ENCODE measurements around the gene POLD1. TPM values are rescaled to one million over a fixed set of nuclear protein-coding genes. Genes with fewer than 3 reads are reported as not detected.

The POLD1 gene
- total RNA-seq, 2 donors from 2014 or later: 5.9 to 10.0 TPM

DNA sequence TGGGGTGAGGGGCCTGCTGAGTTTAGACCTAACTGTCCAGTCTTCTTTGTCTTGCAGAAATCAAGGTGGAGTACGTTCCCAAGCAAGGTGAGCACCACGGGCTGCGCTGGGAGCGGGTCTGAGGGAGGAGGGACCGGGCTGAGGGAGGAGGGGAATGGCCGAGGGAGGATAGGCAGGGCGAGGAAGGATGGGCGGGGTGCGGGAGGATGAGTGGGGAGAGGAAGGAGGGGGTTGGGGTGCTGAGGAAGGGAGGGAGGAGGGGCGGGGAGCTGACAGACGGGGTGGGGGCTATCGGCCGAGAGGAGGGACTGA, 67.0 kb downstream of the POLD1 start:
- H3K9me3 ChIP-seq: no peaks in the 10 kb centered on the region
- no peak overlapping the region for H3K4me3 ChIP-seq
- no peaks in the 10 kb centered on the region for H3K27me3 ChIP-seq
- no peak for DNase-seq (ENCODE audit: low spot score)
- no peaks in the 10 kb centered on the region for H3K36me3 ChIP-seq
- no peak overlapping the region for H3K27ac ChIP-seq
- no peak for TF ChIP-seq CTCF (IDR thresholded peaks at IDR 0.05)
- no peaks in the 10 kb centered on the region for H3K4me1 ChIP-seq

- no peak for DNase-seq (ENCODE audit: low spot score)
- Histone ChIP-seq H3K27me3 (no peaks in the 10 kb centered on the region), H3K36me3 (no peaks in the 10 kb centered on the region), H3K4me1 (no peaks in the 10 kb centered on the region), H3K27ac (no peak overlapping the region), H3K4me3 (no peak overlapping the region), H3K9me3 (no peaks in the 10 kb centered on the region)
- TF ChIP-seq CTCF (IDR thresholded peaks at IDR 0.05): no peak
Observed at GRCh38 chr19:50453243-50453642, 69.1 kb downstream of the POLD1 start.

DNA sequence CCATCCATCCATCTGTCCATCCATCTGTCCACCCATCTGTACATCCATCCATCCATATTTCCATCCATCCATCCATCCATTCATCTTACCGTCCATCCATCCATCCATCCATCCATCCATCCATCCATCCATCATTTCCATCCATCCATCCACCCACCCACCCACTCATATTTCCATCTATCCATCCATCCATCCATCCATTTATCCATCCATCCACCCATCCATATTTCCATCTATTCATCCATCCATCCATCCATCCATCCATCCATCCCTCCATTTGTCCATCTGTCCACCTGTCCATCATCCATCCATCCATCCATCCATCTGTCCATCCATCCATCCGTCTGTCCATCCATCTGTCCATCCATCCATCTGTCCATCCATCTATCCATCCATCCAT, 71.8 kb downstream of the POLD1 start:
- no peaks in the 10 kb centered on the region for H3K36me3 ChIP-seq
- H3K27ac ChIP-seq: no peak overlapping the region
- peaks cover 0 to 3% of the 10 kb centered on the region in 2 donors for H3K27me3 ChIP-seq
- no peak for DNase-seq (ENCODE audit: low spot score)
- H3K4me3 ChIP-seq: no peak overlapping the region
- no peaks in the 10 kb centered on the region for H3K4me1 ChIP-seq
- H3K9me3 ChIP-seq: no peaks in the 10 kb centered on the region
- no peak for TF ChIP-seq CTCF (IDR thresholded peaks at IDR 0.05)

DNA sequence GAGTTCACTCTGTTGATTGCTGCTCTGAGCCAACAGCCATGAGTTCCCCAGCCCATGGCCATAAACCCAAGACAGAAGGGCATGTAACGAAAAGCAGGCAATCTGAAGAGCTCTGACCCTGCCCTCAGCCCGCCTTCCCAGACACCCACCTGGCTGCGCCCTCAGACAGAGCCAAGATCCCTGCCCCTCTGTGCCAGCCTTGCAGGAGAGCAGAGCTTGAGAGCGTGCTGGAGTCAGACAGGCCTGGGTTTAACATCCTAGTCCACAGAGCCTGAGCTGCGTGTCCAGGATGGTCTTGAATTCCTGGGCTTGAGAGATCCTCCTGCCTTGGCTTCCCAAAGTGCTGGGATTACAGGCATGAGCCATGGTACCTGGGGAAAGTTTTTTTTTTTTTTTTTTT, 73.2 kb downstream of the POLD1 start:
- no peak for DNase-seq (ENCODE audit: low spot score)
- Histone ChIP-seq H3K27ac (no peak overlapping the region), H3K36me3 (no peaks in the 10 kb centered on the region)

GRCh38 chr19:50458396-50459066, 74.4 kb downstream of the POLD1 start:
- no peak for TF ChIP-seq CTCF (IDR thresholded peaks at IDR 0.05)
- H3K4me3 ChIP-seq: no peak overlapping the region
- H3K36me3 ChIP-seq: no peaks in the 10 kb centered on the region
- no peak for DNase-seq (ENCODE audit: low spot score)
- no peak overlapping the region for H3K27ac ChIP-seq
- H3K4me1 ChIP-seq: no peaks in the 10 kb centered on the region
- no peaks in the 10 kb centered on the region for H3K9me3 ChIP-seq
- peaks cover 0 to 3% of the 10 kb centered on the region in 2 donors for H3K27me3 ChIP-seq

More for the DNA sequence above, 73.2 kb downstream of the POLD1 start:
- Histone ChIP-seq H3K4me1 (no peaks in the 10 kb centered on the region), H3K4me3 (no peak overlapping the region), H3K9me3 (no peaks in the 10 kb centered on the region), H3K27me3 (peaks cover 0 to 3% of the 10 kb centered on the region in 2 donors)
- TF ChIP-seq CTCF (IDR thresholded peaks at IDR 0.05): no peak

DNA sequence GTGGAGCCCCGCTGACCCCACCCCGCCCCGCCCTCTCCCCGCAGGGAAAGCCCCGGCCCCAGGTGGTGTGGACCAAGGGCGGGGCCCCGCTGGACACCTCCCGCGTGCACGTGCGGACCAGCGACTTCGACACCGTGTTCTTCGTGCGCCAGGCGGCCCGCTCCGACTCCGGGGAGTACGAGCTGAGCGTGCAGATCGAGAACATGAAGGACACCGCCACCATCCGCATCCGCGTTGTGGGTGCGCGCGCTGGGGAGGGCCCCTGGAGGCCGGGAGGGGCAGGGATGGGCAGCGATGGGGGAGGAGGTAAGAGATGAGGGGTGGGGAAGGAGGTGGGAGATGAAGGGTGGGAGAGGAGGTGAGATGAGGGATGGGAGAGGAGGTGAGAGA, 74.9 kb downstream of the POLD1 start:
- H3K4me3 ChIP-seq: no peak overlapping the region
- H3K36me3 ChIP-seq: no peaks in the 10 kb centered on the region
- DNase-seq (ENCODE audit: low spot score): no peak
- no peaks in the 10 kb centered on the region for H3K9me3 ChIP-seq
- no peaks in the 10 kb centered on the region for H3K4me1 ChIP-seq
- no peak for TF ChIP-seq CTCF (IDR thresholded peaks at IDR 0.05)
- H3K27me3 ChIP-seq: peaks cover 0 to 3% of the 10 kb centered on the region in 2 donors
- H3K27ac ChIP-seq: no peak overlapping the region

Data from right atrium auricular region (tissue), 2 donors.